D341Med (cell line): Measurements from ENCODE around the gene RAMP2.
"Not testable (repeated sequence)": the region's sequence is repeated elsewhere in the genome, so short reads cannot be mapped to it uniquely, and the experiment has no call there.

Source experiments
- DNase-seq: peaks from one replicate; pipeline ENCODE4 v3.0.0; 2012; ENCODE audit warnings: low spot score

RAMP2 gene

DNA sequence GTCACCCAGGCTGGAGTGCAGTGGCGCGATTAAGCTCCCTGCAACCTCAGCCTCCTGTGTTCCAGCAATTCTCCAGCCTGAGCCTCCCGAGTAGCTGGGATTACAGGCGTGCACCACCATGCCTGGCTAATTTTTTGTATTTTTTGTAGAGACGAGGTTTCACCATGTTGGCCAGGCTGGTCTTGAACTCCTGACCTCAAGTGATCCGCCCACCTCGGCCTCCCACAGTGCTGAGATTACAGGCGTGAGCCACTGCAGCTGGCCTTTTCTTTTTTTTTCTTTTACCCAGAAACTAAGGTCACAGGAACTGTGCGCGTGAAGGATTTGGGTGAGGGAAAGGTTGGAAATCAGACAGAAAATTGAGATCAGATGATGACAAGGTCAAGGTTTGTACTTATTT lies 8.9 kb downstream of the RAMP2 start:
- DNase-seq, result not testable (repeated sequence)

DNA sequence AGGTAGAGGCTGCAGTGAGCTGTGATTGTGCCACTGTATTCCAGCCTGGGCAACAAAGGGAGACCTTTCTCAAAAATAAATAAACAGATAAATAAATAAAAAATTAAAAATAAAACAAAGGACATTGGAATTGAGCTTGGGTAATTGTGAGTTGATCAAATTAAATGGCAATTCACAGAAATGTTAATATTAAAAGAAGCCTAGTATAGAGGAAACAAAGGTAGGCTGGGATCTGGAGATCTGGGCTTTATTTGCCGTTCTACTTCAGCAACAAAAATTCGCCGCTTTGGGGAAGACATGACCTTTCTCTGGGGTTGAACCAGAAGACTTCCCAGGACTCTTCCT lies 11.9 kb downstream of the RAMP2 start:
- DNase-seq, result no peak

- DNase-seq, result peak; percentile 92
Observed at GRCh38 chr17:42773290-42774035, 12.4 kb downstream of the RAMP2 start, which contains the start of gene VPS25. Gene VPS25 (plus strand): TSS chr17:42773449. CDS start chr17:42773476, 27 bp downstream.

- no peak for DNase-seq
Observed at GRCh38 chr17:42774066-42774745, 13.2 kb downstream of the RAMP2 start.

DNA sequence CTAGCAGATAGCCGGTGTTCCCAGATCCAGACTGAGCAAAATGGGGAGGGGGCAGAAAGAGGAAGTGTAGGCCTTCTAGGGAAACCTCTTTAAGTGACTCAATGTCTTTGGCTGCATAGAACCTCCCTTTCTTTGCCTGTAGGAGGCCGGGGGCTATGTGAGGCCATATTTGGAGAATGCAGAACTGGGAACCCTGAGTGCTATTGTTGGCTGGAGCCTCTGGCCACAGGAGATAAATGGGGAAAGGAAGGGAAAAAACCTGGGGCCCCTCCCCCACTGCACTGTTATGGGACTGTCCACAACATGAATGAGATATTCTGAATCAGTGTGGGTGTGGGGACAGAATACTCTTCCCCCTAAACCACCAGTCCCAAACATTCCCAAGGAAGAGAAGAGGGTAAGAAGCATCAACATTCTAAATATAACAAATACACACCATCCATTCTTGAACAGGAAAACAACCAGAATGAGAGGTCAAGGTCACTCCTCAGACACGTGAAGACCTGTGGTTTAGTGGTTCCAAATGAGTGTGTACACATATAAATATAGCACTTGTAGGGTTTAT lies 14.6 kb downstream of the RAMP2 start:
- no peak for DNase-seq

DNA sequence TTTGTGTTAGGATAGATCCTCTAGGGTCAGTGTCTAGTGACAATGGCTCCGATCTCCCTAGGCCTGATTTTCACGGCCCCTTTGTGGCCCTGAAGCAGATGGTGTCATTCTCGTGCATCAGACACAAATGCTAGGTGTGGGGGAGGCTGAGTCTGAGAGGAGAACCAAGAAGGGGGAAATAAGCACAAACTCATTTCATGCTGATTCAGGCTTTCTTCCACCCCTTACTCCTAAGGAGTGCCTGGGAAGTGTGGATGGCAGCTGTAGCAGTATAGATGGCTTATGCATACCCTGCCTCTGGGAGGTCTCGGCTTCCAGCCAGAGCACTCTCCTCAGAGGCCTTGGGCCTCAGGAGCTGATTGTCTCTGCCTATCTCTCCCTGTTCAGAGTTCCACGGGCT lies 17.5 kb downstream of the RAMP2 start:
- no peak for DNase-seq

DNA sequence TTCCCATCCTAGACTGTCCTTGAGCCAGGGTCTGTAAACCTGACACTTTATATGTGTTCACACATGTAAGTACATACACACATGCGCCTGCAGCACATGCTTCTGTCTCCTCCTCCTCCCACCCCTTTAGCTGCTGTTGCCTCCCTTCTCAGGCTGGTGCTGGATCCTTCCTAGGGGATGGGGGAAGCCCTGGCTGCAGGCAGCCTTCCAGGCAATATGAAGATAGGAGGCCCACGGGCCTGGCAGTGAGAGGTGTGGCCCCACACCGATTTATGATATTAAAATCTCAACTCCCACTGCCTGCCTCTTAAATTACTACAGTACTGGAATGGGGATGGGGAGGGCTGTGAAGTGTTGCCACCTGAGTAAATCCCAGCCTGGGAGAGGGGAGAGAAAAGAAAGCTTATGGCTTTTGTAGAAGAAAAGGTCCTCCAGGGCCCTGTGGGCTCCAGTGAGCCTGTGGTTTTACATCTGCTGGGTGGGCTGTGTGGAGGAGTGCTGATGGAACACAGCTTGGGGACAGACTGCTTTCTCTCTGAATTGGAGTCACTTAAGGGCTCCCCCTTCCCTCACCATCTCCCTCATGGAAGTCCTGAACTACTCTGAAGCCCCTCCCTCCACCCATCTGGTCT lies 18.4 kb downstream of the RAMP2 start:
- DNase-seq, result no peak

DNA sequence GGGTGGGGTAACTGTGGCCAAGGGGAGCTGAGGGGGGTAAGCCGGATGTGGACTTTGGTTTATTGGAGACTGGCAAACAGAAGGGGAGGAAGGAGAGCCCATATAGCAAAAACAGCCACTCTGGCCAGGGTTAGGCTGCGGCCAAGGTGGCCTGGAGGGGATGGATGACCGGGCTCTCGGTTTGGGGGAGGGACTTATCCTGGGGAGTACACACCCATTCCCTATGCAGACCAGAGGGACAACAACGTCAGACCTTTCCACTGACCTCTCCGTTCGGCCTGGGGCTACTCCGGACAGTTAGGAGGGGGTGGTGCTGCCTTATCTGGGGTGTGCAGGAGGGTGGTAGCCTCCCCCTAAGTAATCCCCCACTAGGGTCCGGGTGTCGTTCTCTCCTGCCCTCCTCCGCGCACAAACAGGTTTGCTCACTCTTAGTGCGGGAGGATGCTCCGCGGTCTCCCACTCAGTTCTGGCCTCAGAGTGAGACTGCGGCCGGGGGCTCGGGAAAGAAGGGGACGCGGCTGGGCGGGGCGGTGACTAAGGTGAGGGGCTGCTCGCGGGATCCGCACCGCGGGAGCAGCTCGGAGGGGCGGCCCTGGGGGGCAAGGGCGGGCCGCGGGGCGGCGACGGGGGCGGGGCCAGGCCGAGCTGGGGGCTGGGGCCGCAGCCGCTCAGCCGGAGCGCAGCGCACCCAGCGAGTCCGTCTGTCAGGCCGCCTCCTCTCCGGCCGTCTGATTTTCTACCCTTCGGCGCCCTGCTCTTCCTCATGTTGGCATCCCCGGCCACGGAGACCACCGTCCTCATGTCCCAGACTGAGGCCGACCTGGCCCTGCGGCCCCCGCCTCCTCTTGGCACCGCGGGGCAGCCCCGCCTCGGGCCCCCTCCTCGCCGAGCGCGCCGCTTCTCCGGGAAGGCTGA lies 19.2 kb downstream of the RAMP2 start, which contains the start of gene WNK4:
TSS of gene WNK4 (plus strand) at position 675 of the 915 bp plus-strand sequence. CDS start at position 764, 89 bp downstream.
- no peak for DNase-seq

DNA sequence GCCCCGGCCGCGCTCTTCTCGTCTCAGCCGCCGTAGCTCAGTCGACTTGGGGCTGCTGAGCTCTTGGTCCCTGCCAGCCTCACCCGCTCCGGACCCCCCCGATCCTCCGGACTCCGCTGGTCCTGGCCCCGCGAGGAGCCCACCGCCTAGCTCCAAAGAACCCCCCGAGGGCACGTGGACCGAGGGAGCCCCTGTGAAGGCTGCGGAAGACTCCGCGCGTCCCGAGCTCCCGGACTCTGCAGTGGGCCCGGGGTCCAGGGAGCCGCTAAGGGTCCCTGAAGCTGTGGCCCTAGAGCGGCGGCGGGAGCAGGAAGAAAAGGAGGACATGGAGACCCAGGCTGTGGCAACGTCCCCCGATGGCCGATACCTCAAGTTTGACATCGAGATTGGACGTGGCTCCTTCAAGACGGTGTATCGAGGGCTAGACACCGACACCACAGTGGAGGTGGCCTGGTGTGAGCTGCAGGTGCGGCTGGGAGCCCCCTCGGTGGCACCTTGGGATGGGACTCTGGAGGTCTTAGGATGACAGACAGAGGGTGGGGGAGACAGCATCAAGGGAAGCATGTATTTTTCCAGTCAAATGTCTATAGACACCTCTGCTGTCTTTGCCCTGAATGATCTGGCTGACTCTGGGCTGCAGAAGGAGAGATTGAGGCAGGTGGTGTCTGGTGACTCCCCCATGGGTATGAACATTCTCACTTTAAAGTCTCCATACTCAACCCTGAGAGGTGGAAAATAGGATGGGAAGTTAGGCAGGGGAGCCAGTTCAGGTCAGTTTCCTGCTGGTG lies 20.0 kb downstream of the RAMP2 start:
- no peak for DNase-seq

GRCh38 chr17:42781639-42782165 lies 20.7 kb downstream of the RAMP2 start:
- no peak for DNase-seq

DNA sequence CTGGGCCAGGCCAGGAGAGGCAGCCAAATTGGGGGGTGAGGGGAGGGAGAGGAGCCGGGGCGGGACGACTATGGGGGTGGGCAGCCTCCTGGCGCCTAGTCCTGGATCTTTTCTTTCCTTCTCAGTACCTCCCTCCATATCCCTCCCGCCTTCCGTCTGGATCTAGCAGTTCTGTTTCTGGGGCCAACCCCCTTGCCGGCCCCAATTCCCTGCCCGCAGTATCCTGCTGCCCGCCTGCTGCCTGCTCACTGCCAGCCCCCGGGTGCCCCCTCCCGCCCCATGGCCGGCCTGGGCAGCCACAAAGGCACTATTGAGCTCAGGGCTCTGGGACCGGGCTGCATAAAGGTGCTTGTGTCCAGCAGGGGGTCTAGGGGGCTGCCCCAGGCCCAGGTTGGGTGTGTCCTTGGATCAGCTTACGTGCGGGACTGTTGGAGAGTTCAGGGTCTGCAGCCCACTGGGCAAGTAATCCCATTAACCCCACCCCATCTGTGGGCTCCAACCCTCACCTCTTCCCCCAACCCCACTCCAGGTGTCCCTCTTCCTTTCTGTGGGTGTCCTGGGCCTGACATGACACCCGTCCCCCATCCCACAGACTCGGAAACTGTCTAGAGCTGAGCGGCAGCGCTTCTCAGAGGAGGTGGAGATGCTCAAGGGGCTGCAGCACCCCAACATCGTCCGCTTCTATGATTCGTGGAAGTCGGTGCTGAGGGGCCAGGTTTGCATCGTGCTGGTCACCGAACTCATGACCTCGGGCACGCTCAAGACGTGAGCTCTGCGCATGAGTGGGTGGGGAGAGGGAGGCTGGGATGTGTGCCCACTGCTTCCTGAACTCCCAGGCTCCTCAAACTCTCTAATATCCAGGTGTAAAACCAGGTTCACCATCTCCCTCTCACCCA lies 21.4 kb downstream of the RAMP2 start:
- no peak for DNase-seq

GRCh38 chr17:42783062-42783790 lies 22.2 kb downstream of the RAMP2 start:
- no peak for DNase-seq

GRCh38 chr17:42783791-42784138 lies 22.7 kb downstream of the RAMP2 start:
- DNase-seq, result no peak

GRCh38 chr17:42784409-42784808 lies 23.4 kb downstream of the RAMP2 start:
- DNase-seq, result no peak

GRCh38 chr17:42784811-42785592 lies 24.0 kb downstream of the RAMP2 start:
- no peak for DNase-seq

DNA sequence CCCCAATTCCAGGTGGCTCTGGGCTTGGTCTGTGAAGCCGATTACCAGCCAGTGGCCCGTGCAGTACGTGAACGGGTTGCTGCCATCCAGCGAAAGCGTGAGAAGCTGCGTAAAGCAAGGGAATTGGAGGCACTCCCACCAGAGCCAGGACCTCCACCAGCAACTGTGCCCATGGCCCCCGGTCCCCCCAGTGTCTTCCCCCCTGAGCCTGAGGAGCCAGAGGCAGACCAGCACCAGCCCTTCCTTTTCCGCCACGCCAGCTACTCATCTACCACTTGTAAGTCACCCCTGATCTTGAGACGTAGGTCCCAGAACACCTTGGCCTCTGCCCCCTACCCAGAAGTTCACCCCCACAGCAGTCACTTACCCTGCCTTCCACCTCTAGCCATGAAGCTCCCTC lies 26.2 kb downstream of the RAMP2 start:
- DNase-seq, result no peak

DNA sequence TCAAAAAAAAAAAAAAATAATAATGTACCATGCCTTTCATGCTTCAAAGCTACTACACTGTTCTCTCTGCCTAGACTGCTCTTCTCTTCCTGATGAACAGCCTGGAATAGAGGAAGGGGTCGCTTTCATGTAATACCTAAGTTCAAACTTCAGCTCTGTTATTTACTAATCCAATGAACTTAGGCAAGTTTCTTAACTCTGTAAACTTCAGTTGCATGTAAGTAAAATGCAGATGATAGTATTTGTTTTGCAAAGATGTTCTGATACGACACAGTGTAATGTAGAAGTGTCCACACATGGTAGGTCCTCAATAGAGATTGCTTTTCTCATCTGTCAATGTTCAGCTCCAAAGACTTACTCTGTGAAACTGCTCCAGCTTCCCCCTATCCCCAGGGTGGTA lies 30.9 kb downstream of the RAMP2 start:
- DNase-seq, result no peak

DNA sequence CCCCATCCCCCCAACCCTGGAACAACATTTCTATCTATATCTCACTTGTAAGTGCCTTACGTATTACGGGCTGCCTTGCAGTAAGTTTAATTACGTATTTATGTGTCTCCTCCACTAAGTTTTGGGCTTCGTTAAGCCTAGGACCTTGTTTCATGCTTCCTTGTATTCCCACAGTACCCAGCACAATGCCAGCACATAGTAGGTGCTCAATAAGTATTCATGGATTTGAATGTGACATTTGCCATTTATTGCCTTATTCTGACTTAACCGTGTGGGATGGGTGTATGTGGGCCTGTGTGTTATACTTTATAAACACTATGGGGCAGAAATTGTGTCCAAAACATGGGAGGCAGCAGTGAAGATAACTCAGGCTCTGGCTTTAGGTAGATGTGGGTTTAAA lies 31.5 kb downstream of the RAMP2 start:
- no peak for DNase-seq
